Measurements from ENCODE around the gene STARD3.
A peak's percentile ranks its signal among the peaks of the same experiment; 100 is the strongest.

Gene STARD3

GRCh38 chr17:39631403-39631802 lies 5.5 kb upstream of the STARD3 start:
- no peaks in the 10 kb centered on the region for H3K9me3 Mint-ChIP-seq
- H3K4me3 Mint-ChIP-seq, result no peak overlapping the region
- peaks cover 19 to 28% of the 10 kb centered on the region in 2 donors for H3K4me1 Mint-ChIP-seq
- H3K27me3 Mint-ChIP-seq, result peaks cover 29 to 31% of the 10 kb centered on the region in 2 donors
- ATAC-seq (replicated peaks), result no peak
- peak overlapping the region; percentile 42 for H3K27ac Mint-ChIP-seq
- no peaks in the 10 kb centered on the region for H3K36me3 Mint-ChIP-seq
- DNase-seq, result no peak

GRCh38 chr17:39632153-39632941 lies 4.6 kb upstream of the STARD3 start:
- Mint-ChIP-seq H3K27ac (peak overlapping the region; percentile 42), H3K4me3 (no peak overlapping the region), H3K36me3 (no peaks in the 10 kb centered on the region), H3K4me1 (peaks cover 18 to 25% of the 10 kb centered on the region in 2 donors), H3K9me3 (no peaks in the 10 kb centered on the region), H3K27me3 (peaks cover 22 to 24% of the 10 kb centered on the region in 2 donors)
- no peak for ATAC-seq (replicated peaks)
- DNase-seq, result no peak

- H3K4me3 Mint-ChIP-seq, result no peak overlapping the region
- H3K9me3 Mint-ChIP-seq, result no peaks in the 10 kb centered on the region
- peaks cover 27 to 37% of the 10 kb centered on the region in 2 donors for H3K4me1 Mint-ChIP-seq
- H3K27me3 Mint-ChIP-seq, result peaks cover 10 to 17% of the 10 kb centered on the region in 2 donors
- peaks cover 0 to 3% of the 10 kb centered on the region in 2 donors for H3K36me3 Mint-ChIP-seq
- ATAC-seq (replicated peaks), result no peak
- no peak overlapping the region for H3K27ac Mint-ChIP-seq
- no peak for DNase-seq
Observed at GRCh38 chr17:39633570-39634183, 3.3 kb upstream of the STARD3 start.

GRCh38 chr17:39634384-39634871 lies 2.5 kb upstream of the STARD3 start:
- no peak for DNase-seq
- Mint-ChIP-seq H3K27me3 (peaks cover 9 to 14% of the 10 kb centered on the region in 2 donors), H3K36me3 (peaks cover 3 to 4% of the 10 kb centered on the region in 2 donors), H3K27ac (no peak overlapping the region), H3K4me3 (no peak overlapping the region), H3K4me1 (peaks cover 33 to 45% of the 10 kb centered on the region in 2 donors), H3K9me3 (no peaks in the 10 kb centered on the region)
- no peak for ATAC-seq (replicated peaks)

- no peak for DNase-seq
- Mint-ChIP-seq H3K4me3 (no peak overlapping the region), H3K27me3 (peaks cover 9 to 11% of the 10 kb centered on the region in 2 donors), H3K4me1 (peaks cover 43 to 57% of the 10 kb centered on the region in 2 donors), H3K27ac (peak overlapping the region; percentile 44), H3K9me3 (no peaks in the 10 kb centered on the region), H3K36me3 (peaks cover 3 to 4% of the 10 kb centered on the region in 2 donors)
- ATAC-seq (replicated peaks), result no peak
Observed at GRCh38 chr17:39635614-39636176, 1.2 kb upstream of the STARD3 start.

GRCh38 chr17:39636587-39636926 lies 387 bp upstream of the STARD3 start:
- Mint-ChIP-seq H3K4me3 (peak overlapping the region; percentile 81 to 96), H3K4me1 (peaks cover 50 to 66% of the 10 kb centered on the region in 2 donors), H3K9me3 (no peaks in the 10 kb centered on the region), H3K27me3 (peaks cover 5% of the 10 kb centered on the region in 2 donors), H3K27ac (peak overlapping the region; percentile 93), H3K36me3 (peaks cover 3 to 4% of the 10 kb centered on the region in 2 donors)
- ATAC-seq (replicated peaks), result peak; percentile 31
- no peak for DNase-seq

GRCh38 chr17:39638317-39638716 lies 1.4 kb downstream of the STARD3 start:
- H3K9me3 Mint-ChIP-seq, result no peaks in the 10 kb centered on the region
- H3K36me3 Mint-ChIP-seq, result peaks cover 9 to 15% of the 10 kb centered on the region in 2 donors
- H3K27ac Mint-ChIP-seq, result peak overlapping the region; percentile 93
- peak overlapping the region; percentile 81 to 96 for H3K4me3 Mint-ChIP-seq
- ATAC-seq (replicated peaks) (no peak), DNase-seq (no peak)
- H3K27me3 Mint-ChIP-seq, result no peaks in the 10 kb centered on the region
- H3K4me1 Mint-ChIP-seq, result peaks cover 64 to 84% of the 10 kb centered on the region in 2 donors

GRCh38 chr17:39639043-39639442 lies 2.1 kb downstream of the STARD3 start:
- H3K4me1 Mint-ChIP-seq, result peaks cover 69 to 85% of the 10 kb centered on the region in 2 donors

GRCh38 chr17:39639566-39640458 lies 2.9 kb downstream of the STARD3 start:
- Mint-ChIP-seq H3K9me3 (no peaks in the 10 kb centered on the region), H3K4me1 (peaks cover 68 to 85% of the 10 kb centered on the region in 2 donors), H3K36me3 (peaks cover 11 to 15% of the 10 kb centered on the region in 2 donors), H3K27ac (peak overlapping the region; percentile 70), H3K27me3 (no peaks in the 10 kb centered on the region), H3K4me3 (peak overlapping the region; percentile 10 to 25)
- ATAC-seq (replicated peaks) (no peak), DNase-seq (no peak)

More at GRCh38 chr17:39639043-39639442, 2.1 kb downstream of the STARD3 start:
- Mint-ChIP-seq H3K27ac (no peak overlapping the region), H3K9me3 (no peaks in the 10 kb centered on the region), H3K27me3 (no peaks in the 10 kb centered on the region), H3K4me3 (peak overlapping the region; percentile 10 to 25), H3K36me3 (peaks cover 11 to 15% of the 10 kb centered on the region in 2 donors)
- ATAC-seq (replicated peaks), result no peak
- DNase-seq, result no peak

- Mint-ChIP-seq H3K4me1 (peaks cover 69 to 89% of the 10 kb centered on the region in 2 donors), H3K4me3 (peak overlapping the region; percentile 43 to 59), H3K27ac (peak overlapping the region; percentile 42)
Observed at GRCh38 chr17:39640591-39641031, 3.7 kb downstream of the STARD3 start.

GRCh38 chr17:39641097-39641496 lies 4.2 kb downstream of the STARD3 start:
- Mint-ChIP-seq H3K4me3 (no peak overlapping the region), H3K4me1 (peaks cover 65 to 87% of the 10 kb centered on the region in 2 donors), H3K27ac (no peak overlapping the region), H3K27me3 (no peaks in the 10 kb centered on the region), H3K9me3 (no peaks in the 10 kb centered on the region), H3K36me3 (peaks cover 12 to 18% of the 10 kb centered on the region in 2 donors)
- DNase-seq (no peak), ATAC-seq (replicated peaks) (no peak)

More at GRCh38 chr17:39640591-39641031, 3.7 kb downstream of the STARD3 start:
- no peaks in the 10 kb centered on the region for H3K27me3 Mint-ChIP-seq
- no peak for DNase-seq
- H3K9me3 Mint-ChIP-seq, result no peaks in the 10 kb centered on the region
- ATAC-seq (replicated peaks), result no peak
- peaks cover 11 to 17% of the 10 kb centered on the region in 2 donors for H3K36me3 Mint-ChIP-seq

- ATAC-seq (replicated peaks) (no peak), DNase-seq (no peak)
- Mint-ChIP-seq H3K9me3 (no peaks in the 10 kb centered on the region), H3K36me3 (peaks cover 14 to 18% of the 10 kb centered on the region in 2 donors), H3K4me3 (no peak overlapping the region), H3K4me1 (peaks cover 60 to 82% of the 10 kb centered on the region in 2 donors), H3K27me3 (no peaks in the 10 kb centered on the region), H3K27ac (peak overlapping the region; percentile 85)
Observed at GRCh38 chr17:39641883-39642282, 4.9 kb downstream of the STARD3 start.

- ATAC-seq (replicated peaks) (no peak), DNase-seq (no peak)
- Mint-ChIP-seq H3K4me3 (no peak overlapping the region), H3K27me3 (no peaks in the 10 kb centered on the region), H3K27ac (peak overlapping the region; percentile 45), H3K9me3 (no peaks in the 10 kb centered on the region), H3K4me1 (peaks cover 60 to 87% of the 10 kb centered on the region in 2 donors), H3K36me3 (peaks cover 14 to 18% of the 10 kb centered on the region in 2 donors)
Observed at GRCh38 chr17:39642291-39643074, 5.5 kb downstream of the STARD3 start.

Data from stimulated activated naive B cell treated with anti-CD40 and anti-IgM and Interleukin-4, amounts not matched to agents 10 μg/mL and 1 μg/mL and 100 μg/mL, for 72 hours (primary cell).